ENCODE results near the gene BCKDHA.
"Not testable (repeated sequence)": the region's sequence is repeated elsewhere in the genome, so short reads cannot be mapped to it uniquely, and the experiment has no call there.

The BCKDHA gene

GRCh38 chr19:41462497-41462896 is 64.9 kb downstream of the BCKDHA start:
- DNase-seq (ENCODE audit: low read depth) = no peak
- TF ChIP-seq, protein P1, sequence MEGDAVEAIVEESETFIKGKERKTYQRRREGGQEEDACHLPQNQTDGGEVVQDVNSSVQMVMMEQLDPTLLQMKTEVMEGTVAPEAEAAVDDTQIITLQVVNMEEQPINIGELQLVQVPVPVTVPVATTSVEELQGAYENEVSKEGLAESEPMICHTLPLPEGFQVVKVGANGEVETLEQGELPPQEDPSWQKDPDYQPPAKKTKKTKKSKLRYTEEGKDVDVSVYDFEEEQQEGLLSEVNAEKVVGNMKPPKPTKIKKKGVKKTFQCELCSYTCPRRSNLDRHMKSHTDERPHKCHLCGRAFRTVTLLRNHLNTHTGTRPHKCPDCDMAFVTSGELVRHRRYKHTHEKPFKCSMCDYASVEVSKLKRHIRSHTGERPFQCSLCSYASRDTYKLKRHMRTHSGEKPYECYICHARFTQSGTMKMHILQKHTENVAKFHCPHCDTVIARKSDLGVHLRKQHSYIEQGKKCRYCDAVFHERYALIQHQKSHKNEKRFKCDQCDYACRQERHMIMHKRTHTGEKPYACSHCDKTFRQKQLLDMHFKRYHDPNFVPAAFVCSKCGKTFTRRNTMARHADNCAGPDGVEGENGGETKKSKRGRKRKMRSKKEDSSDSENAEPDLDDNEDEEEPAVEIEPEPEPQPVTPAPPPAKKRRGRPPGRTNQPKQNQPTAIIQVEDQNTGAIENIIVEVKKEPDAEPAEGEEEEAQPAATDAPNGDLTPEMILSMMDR (conservative IDR thresholded peaks at IDR 0.05; ENCODE audit: low read depth, low read length) = no peak
- no peak overlapping the region for H3K4me3 ChIP-seq (ENCODE audit: low read length)

DNA sequence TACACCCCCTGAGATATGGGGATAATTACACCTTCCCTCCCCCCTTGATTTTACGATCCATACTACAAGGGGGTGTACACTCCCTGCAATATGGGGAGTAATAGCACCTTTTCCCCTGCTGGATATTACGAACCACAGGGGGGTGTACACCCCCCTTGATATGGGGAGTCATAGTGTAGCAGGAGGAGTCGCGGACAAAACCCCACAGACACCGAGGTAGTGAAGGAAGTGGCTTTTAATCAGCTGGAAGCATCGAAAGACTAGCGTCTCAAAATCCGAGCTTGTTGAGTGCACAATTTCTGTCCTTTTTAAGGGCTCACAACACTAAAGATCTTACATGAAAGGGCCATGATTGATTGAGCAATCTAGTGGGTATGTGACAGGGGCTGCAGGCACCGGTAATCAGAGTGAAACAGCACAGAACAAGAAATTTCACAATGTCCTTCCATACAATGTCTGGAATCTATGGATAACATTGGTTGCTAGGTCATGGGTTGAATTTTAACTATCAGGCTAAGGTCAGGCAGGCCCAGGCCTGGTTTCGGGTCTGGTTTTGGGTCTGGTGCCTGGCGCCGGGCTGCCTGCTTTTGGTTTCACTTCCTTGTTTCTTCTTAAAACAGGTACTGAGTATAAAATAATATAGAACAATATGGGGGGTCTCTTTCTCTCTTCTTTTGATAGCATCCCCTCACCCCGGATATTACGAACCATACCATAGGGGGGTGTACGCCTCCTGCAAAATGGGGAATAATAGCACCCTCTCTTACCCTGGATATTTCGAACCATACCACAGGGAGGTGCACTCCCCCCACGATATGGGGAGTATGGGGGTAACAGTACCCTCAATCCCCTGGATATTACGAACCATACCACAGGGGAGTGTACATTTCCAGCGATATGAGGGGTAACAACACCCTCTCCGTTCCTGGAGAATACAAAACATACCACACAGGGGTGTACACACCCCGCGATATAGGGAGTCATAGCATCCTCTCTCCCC is 65.9 kb downstream of the BCKDHA start:
- DNase-seq (ENCODE audit: low read depth); H3K4me3 ChIP-seq (ENCODE audit: low read length): not testable (repeated sequence)

Data from retinal pigment epithelial cell (primary cell).